Left renal pelvis (tissue), 4 donors: Measurements from ENCODE around the gene GNA12. TPM values are rescaled to one million over a fixed set of nuclear protein-coding genes. Genes with fewer than 3 reads are reported as not detected.

ENCODE experiments used
- DNase-seq, 4 donors: peaks; one replicate each; pipeline ENCODE4 v3.0.0-alpha.2; 2013; ENCODE audit warnings: low read depth in 4 of 4, low spot score in 3 of 4
- polyA plus RNA-seq, 4 donors: library from polyadenylated mRNA; unstranded; fragments of 120-200 nt; gene quantifications; one replicate each; pipeline ENCODE4 v1.2.1, GENCODE V29; 2013; ENCODE audit not compliant: insufficient read length in 4 of 4

GNA12 gene
- polyA plus RNA-seq, 4 donors: 38.6 to 55.9 (median 41.4) TPM

- DNase-seq: no peak
Measured at GRCh38 chr7:2838873-2839578, 5.1 kb downstream of the GNA12 start.

- DNase-seq: no peak
Measured at GRCh38 chr7:2838451-2838850, 5.7 kb downstream of the GNA12 start.

GRCh38 chr7:2837496-2837895 lies 6.6 kb downstream of the GNA12 start:
- no peak for DNase-seq

- DNase-seq: no peak
Measured at GRCh38 chr7:2834748-2835441, 9.2 kb downstream of the GNA12 start.

GRCh38 chr7:2833083-2833910 lies 10.8 kb downstream of the GNA12 start:
- no peak for DNase-seq

GRCh38 chr7:2832461-2832860 lies 11.6 kb downstream of the GNA12 start:
- no peak for DNase-seq

- no peak for DNase-seq
Measured at GRCh38 chr7:2830609-2831376, 13.3 kb downstream of the GNA12 start.

GRCh38 chr7:2829040-2829439 lies 15.1 kb downstream of the GNA12 start:
- DNase-seq: no peak

GRCh38 chr7:2826771-2827170 lies 17.3 kb downstream of the GNA12 start:
- no peak for DNase-seq

- DNase-seq: no peak
Measured at GRCh38 chr7:2825559-2826227, 18.4 kb downstream of the GNA12 start.

GRCh38 chr7:2824678-2825461 lies 19.2 kb downstream of the GNA12 start:
- DNase-seq: no peak

- DNase-seq: no peak
Measured at GRCh38 chr7:2824026-2824677, 20.0 kb downstream of the GNA12 start.

- DNase-seq: no peak
Measured at GRCh38 chr7:2823130-2823529, 21.0 kb downstream of the GNA12 start.

- DNase-seq: no peak
Measured at GRCh38 chr7:2821842-2822507, 22.1 kb downstream of the GNA12 start.

- DNase-seq: no peak
Measured at GRCh38 chr7:2821161-2821841, 22.8 kb downstream of the GNA12 start.

GRCh38 chr7:2820508-2820934 lies 23.6 kb downstream of the GNA12 start:
- no peak for DNase-seq

GRCh38 chr7:2819954-2820397 lies 24.1 kb downstream of the GNA12 start:
- DNase-seq: no peak
